Peyer's patch (tissue), 4 donors: ENCODE data around the gene PDAP1.

Source experiments
- POLR2A ChIP-seq, 2 donors: fragments of 450-650 bp; IDR thresholded peaks; one replicate each; pipeline ENCODE4 v1.5.1; 2017; ENCODE audit warnings: antibody characterized with exemption in 2 of 2, mild to moderate bottlenecking in 2 of 2, moderate library complexity in 2 of 2
- TF ChIP-seq, protein P1 (sequence below), 6 experiments: fragments of 450-650 bp in 4 of 6; fragments of 200-600 bp in 2 of 6; sonication (generic) in 1 of 6; IDR thresholded peaks; one replicate each; pipeline ENCODE4 v1.5.1; 2017 to 2019; ENCODE audit warnings: antibody characterized with exemption in 6 of 6, mild to moderate bottlenecking in 3 of 6, moderate library complexity in 1 of 6

DNA sequence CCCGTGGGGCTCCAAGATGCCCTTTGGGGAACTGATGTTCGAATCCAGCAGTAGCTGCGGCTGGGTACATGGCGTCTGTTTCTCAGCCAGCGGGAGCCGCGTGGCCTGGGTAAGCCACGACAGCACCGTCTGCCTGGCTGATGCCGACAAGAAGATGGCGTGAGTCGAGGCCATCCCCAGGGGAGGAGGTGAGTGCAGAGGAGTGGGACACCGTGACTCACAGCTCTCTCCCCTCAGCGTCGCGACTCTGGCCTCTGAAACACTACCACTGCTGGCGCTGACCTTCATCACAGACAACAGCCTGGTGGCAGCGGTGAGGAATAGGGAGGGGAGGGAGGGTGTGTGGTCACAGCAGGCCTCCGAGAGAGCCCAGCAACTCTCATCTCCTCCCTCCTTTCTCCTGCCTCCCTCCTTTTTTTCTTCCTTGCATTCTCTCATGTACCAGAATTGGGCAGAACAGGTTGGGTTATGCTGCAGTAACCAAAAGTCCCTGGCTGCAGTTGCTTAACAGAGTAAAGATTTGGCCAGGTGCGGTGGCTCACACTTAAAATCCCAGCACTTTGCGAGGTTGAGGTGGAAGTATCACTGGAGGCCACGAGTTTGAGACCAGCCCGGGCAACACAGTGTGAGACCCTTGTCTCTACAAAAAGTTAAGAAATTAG is 17.3 kb downstream of the PDAP1 start:
- TF ChIP-seq, protein P1, sequence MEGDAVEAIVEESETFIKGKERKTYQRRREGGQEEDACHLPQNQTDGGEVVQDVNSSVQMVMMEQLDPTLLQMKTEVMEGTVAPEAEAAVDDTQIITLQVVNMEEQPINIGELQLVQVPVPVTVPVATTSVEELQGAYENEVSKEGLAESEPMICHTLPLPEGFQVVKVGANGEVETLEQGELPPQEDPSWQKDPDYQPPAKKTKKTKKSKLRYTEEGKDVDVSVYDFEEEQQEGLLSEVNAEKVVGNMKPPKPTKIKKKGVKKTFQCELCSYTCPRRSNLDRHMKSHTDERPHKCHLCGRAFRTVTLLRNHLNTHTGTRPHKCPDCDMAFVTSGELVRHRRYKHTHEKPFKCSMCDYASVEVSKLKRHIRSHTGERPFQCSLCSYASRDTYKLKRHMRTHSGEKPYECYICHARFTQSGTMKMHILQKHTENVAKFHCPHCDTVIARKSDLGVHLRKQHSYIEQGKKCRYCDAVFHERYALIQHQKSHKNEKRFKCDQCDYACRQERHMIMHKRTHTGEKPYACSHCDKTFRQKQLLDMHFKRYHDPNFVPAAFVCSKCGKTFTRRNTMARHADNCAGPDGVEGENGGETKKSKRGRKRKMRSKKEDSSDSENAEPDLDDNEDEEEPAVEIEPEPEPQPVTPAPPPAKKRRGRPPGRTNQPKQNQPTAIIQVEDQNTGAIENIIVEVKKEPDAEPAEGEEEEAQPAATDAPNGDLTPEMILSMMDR (IDR thresholded peaks at IDR 0.05) = no peak
- no peak for TF ChIP-seq POLR2A (IDR thresholded peaks at IDR 0.05)
